SK-N-SH treated with all-trans-retinoic acid at 6 μM for 48 hours (cell line): ENCODE measurements around the gene DDX20.
A peak's percentile ranks its signal among the peaks of the same experiment; 100 is the strongest.

ENCODE experiments used
- ATAC-seq: fragments of 200-7000 bp; cut with Tn5 transposase; 3 replicates; pipeline ENCODE4 v1.9.1; 2020; ENCODE audit warnings: mild to moderate bottlenecking, moderate library complexity
- ARNTL ChIP-seq: fragments of 450-650 bp; formaldehyde crosslinking; IDR thresholded peaks from 2 replicates; pipeline ENCODE4 v1.5.0; 2020; ENCODE audit warnings: low read depth, mild to moderate bottlenecking, moderate library complexity, borderline replicate concordance
- CSDC2 ChIP-seq: fragments of 250-450 bp; sonication (Bioruptor Pico); IDR thresholded peaks from 2 replicates; pipeline ENCODE4 v1.5.0; 2020; ENCODE audit warnings: mild to moderate bottlenecking, moderate library complexity
- GLIS3 ChIP-seq: fragments of 250-450 bp; sonication (Bioruptor Pico); IDR thresholded peaks from 2 replicates; pipeline ENCODE4 v1.5.0; 2020; ENCODE audit warnings: mild to moderate bottlenecking, moderate library complexity
- ISL1 ChIP-seq: fragments of 250-450 bp; sonication (Bioruptor Pico); IDR thresholded peaks from 2 replicates; pipeline ENCODE4 v2.1.2; 2022; ENCODE audit warnings: mild to moderate bottlenecking, moderate library complexity
- OSR1 ChIP-seq: fragments of 250-450 bp; sonication (Bioruptor Pico); IDR thresholded peaks from 2 replicates; pipeline ENCODE4 v1.8.0; 2022; ENCODE audit warnings: moderate library complexity, mild to moderate bottlenecking, inconsistent platforms
- PPARA ChIP-seq: fragments of 250-450 bp; sonication (Bioruptor Pico); IDR thresholded peaks from 2 replicates; pipeline ENCODE4 v1.5.0; 2020; ENCODE audit warnings: mild to moderate bottlenecking, borderline replicate concordance
- RARB ChIP-seq: fragments of 250-450 bp; sonication (Bioruptor Pico); IDR thresholded peaks from 2 replicates; pipeline ENCODE4 v1.8.0; 2021; ENCODE audit warnings: mild to moderate bottlenecking, moderate library complexity
- SNAI2 ChIP-seq: fragments of 250-450 bp; sonication (Bioruptor Pico); IDR thresholded peaks from 2 replicates; pipeline ENCODE4 v1.5.0; 2020; ENCODE audit warnings: mild to moderate bottlenecking, moderate library complexity
- TCF4 ChIP-seq: fragments of 250-450 bp; sonication (Bioruptor Pico); IDR thresholded peaks from 2 replicates; pipeline ENCODE4 v1.8.0; 2021; ENCODE audit warnings: mild to moderate bottlenecking, moderate library complexity, borderline replicate concordance
- ZC3H10 ChIP-seq: fragments of 250-450 bp; sonication (Bioruptor Pico); IDR thresholded peaks from 2 replicates; pipeline ENCODE4 v1.5.1; 2021; ENCODE audit warnings: mild to moderate bottlenecking, moderate library complexity
- ZFP3 ChIP-seq: fragments of 250-450 bp; sonication (Bioruptor Pico); IDR thresholded peaks from 2 replicates; pipeline ENCODE4 v1.5.0; 2020; ENCODE audit warnings: mild to moderate bottlenecking, moderate library complexity
- ZFP30 ChIP-seq: fragments of 450-650 bp; formaldehyde crosslinking; IDR thresholded peaks from 2 replicates; pipeline ENCODE4 v1.5.0; 2022; ENCODE audit warnings: mild to moderate bottlenecking, moderate library complexity
- ZNF565 ChIP-seq: fragments of 450-650 bp; formaldehyde crosslinking; conservative IDR thresholded peaks from 2 replicates; pipeline ENCODE4 v1.5.0; 2020; ENCODE audit warnings: low read depth, mild to moderate bottlenecking, moderate library complexity
- ZNF70 ChIP-seq: fragments of 450-650 bp; formaldehyde crosslinking; IDR thresholded peaks from 2 replicates; pipeline ENCODE4 v1.5.0; 2020; ENCODE audit warnings: mild to moderate bottlenecking, moderate library complexity
- ZNF8 ChIP-seq: fragments of 450-650 bp; formaldehyde crosslinking; IDR thresholded peaks from 2 replicates; pipeline ENCODE4 v1.5.0; 2020; ENCODE audit warnings: mild to moderate bottlenecking, moderate library complexity
- TF ChIP-seq, protein P1 (sequence below): fragments of 250-450 bp; sonication (Bioruptor Pico); IDR thresholded peaks from 2 replicates; pipeline ENCODE4 v1.8.0; 2020; ENCODE audit warnings: mild to moderate bottlenecking, moderate library complexity, borderline replicate concordance
- TF ChIP-seq, protein P2 (sequence below): fragments of 250-450 bp; sonication (Bioruptor Pico); IDR thresholded peaks from 2 replicates; pipeline ENCODE4 v1.5.1; 2021; ENCODE audit warnings: mild to moderate bottlenecking, moderate library complexity
- TF ChIP-seq, protein P3 (sequence below): fragments of 250-450 bp; sonication (Bioruptor Pico); IDR thresholded peaks from 2 replicates; pipeline ENCODE4 v1.5.1; 2020; ENCODE audit warnings: low read depth, mild to moderate bottlenecking, moderate library complexity
- TF ChIP-seq, protein P4 (sequence below): fragments of 250-450 bp; sonication (Bioruptor Pico); IDR thresholded peaks from 2 replicates; pipeline ENCODE4 v1.8.0; 2021; ENCODE audit warnings: low read depth, mild to moderate bottlenecking, moderate library complexity, borderline replicate concordance

The DDX20 gene

DNA sequence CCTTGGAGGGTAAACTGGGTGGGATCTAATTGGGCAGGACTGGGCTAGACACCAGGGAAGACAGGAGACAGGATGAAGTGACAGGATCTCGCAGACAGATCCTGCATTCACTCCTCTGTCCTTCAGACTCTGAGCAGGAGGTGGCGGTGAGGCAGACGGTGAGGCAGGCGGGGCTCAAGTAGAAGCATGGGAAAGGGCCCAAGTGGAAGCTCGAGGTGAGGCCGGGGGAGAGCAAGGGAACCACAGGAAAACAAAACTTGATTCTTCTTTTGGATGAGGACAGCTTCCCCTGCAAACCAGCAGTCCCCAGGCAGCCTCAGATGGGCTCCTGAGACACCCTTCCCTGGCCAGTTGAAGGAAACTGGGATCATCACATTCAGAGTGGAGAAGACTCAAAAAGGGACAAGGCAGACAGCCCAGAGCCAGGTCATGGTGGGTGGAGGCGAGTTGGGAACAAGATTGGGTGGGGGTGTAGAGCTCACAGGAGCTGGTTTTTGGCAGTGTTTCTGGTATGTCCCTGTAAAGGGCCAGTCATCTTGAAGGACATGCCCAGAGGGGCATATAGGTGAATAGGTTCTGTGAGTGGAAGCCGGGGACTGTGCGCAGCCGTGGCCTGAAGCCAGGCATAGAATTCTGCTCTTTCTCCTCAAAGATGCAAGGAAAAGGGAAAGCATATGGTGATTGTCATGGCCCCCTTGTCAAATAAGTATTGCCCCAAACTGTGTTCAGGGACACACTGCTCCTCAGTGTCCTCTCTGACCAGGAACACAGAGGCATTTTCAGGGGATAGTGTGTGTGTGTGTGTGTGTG is 34.5 kb upstream of the DDX20 start:
- peak; percentile 8; the same call in 2 of the 3 replicates for ATAC-seq

DNA sequence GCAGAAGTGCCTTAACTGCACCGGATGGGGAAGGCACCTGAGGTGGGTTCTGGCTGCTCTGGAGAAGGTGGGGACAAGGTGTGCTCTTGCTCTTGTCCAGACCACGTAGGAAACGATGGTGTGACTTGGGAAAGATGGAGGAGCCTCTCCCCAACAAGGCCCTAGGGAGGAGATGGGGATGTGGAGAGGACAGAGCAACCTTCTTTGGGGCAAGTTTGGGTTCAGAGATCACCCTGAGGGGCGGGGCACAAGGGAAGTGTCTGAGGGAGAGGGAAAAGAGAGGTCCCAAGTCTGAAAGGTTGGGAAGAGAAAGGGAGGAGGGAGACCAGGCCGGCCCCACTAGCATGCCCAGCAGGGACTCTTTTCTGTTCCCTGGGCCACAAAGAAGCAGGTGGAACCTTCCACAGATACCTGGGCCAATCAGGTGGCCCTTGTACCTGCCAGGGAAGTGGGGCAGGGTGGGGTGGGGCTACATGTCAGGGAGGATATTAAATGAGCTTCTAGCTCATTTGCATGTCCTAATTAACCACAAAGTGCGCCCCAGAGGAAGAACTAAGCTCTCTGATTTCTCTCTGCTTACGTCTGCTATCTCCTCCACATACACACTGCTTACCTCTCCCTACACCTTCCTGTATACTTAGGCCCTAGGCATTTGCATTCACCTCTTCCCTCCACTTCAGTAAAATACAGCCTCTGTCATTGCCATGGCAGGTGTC is 32.5 kb upstream of the DDX20 start:
- TF ChIP-seq, protein P1, sequence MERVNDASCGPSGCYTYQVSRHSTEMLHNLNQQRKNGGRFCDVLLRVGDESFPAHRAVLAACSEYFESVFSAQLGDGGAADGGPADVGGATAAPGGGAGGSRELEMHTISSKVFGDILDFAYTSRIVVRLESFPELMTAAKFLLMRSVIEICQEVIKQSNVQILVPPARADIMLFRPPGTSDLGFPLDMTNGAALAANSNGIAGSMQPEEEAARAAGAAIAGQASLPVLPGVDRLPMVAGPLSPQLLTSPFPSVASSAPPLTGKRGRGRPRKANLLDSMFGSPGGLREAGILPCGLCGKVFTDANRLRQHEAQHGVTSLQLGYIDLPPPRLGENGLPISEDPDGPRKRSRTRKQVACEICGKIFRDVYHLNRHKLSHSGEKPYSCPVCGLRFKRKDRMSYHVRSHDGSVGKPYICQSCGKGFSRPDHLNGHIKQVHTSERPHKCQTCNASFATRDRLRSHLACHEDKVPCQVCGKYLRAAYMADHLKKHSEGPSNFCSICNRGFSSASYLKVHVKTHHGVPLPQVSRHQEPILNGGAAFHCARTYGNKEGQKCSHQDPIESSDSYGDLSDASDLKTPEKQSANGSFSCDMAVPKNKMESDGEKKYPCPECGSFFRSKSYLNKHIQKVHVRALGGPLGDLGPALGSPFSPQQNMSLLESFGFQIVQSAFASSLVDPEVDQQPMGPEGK (CRISPR knock-in tag), result no peak
- no peak for TF ChIP-seq OSR1 (CRISPR knock-in tag)
- no peak for TF ChIP-seq ZFP30 (CRISPR knock-in tag)
- no peak for TF ChIP-seq ZC3H10 (CRISPR knock-in tag)
- TF ChIP-seq ZNF8 (CRISPR knock-in tag), result no peak
- TF ChIP-seq, protein P2, sequence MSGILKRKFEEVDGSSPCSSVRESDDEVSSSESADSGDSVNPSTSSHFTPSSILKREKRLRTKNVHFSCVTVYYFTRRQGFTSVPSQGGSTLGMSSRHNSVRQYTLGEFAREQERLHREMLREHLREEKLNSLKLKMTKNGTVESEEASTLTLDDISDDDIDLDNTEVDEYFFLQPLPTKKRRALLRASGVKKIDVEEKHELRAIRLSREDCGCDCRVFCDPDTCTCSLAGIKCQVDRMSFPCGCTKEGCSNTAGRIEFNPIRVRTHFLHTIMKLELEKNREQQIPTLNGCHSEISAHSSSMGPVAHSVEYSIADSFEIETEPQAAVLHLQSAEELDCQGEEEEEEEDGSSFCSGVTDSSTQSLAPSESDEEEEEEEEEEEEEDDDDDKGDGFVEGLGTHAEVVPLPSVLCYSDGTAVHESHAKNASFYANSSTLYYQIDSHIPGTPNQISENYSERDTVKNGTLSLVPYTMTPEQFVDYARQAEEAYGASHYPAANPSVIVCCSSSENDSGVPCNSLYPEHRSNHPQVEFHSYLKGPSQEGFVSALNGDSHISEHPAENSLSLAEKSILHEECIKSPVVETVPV (CRISPR knock-in tag), result no peak
- no peak for TF ChIP-seq TCF4 (CRISPR knock-in tag)
- TF ChIP-seq ZNF70 (CRISPR knock-in tag), result no peak
- TF ChIP-seq, all 23 proteins: peak for 0
- no peak for ATAC-seq

More for the DNA sequence above, 34.5 kb upstream of the DDX20 start:
- TF ChIP-seq ZFP30 (CRISPR knock-in tag) (no peak), OSR1 (CRISPR knock-in tag) (no peak), ISL1 (CRISPR knock-in tag) (no peak), ARNTL (CRISPR knock-in tag) (no peak), SNAI2 (no peak), ZNF8 (CRISPR knock-in tag) (no peak), PPARA (CRISPR knock-in tag) (no peak), GLIS3 (CRISPR knock-in tag) (no peak), RARB (CRISPR knock-in tag) (no peak), ZNF70 (CRISPR knock-in tag) (no peak), CSDC2 (CRISPR knock-in tag) (no peak)
- TF ChIP-seq, protein P3, sequence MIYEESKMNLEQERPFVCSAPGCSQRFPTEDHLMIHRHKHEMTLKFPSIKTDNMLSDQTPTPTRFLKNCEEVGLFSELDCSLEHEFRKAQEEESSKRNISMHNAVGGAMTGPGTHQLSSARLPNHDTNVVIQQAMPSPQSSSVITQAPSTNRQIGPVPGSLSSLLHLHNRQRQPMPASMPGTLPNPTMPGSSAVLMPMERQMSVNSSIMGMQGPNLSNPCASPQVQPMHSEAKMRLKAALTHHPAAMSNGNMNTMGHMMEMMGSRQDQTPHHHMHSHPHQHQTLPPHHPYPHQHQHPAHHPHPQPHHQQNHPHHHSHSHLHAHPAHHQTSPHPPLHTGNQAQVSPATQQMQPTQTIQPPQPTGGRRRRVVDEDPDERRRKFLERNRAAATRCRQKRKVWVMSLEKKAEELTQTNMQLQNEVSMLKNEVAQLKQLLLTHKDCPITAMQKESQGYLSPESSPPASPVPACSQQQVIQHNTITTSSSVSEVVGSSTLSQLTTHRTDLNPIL (CRISPR knock-in tag), result no peak
- TF ChIP-seq, protein P2 (CRISPR knock-in tag), result no peak
- TF ChIP-seq, protein P1 (CRISPR knock-in tag), result no peak
- TF ChIP-seq, protein P4, sequence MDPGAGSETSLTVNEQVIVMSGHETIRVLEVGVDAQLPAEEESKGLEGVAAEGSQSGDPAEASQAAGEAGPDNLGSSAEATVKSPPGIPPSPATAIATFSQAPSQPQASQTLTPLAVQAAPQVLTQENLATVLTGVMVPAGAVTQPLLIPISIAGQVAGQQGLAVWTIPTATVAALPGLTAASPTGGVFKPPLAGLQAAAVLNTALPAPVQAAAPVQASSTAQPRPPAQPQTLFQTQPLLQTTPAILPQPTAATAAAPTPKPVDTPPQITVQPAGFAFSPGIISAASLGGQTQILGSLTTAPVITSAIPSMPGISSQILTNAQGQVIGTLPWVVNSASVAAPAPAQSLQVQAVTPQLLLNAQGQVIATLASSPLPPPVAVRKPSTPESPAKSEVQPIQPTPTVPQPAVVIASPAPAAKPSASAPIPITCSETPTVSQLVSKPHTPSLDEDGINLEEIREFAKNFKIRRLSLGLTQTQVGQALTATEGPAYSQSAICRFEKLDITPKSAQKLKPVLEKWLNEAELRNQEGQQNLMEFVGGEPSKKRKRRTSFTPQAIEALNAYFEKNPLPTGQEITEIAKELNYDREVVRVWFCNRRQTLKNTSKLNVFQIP (CRISPR knock-in tag), result no peak
- TF ChIP-seq, all 23 proteins: peak for 0

- no peak for ATAC-seq
- no peak for TF ChIP-seq PPARA (CRISPR knock-in tag)
- no peak for TF ChIP-seq ZC3H10 (CRISPR knock-in tag)
- TF ChIP-seq, protein P3 (CRISPR knock-in tag), result no peak
- TF ChIP-seq ZFP3 (CRISPR knock-in tag), result no peak
- TF ChIP-seq TCF4 (CRISPR knock-in tag), result no peak
- no peak for TF ChIP-seq ZNF565 (CRISPR knock-in tag)
- no peak for TF ChIP-seq RARB (CRISPR knock-in tag)
- TF ChIP-seq ISL1 (CRISPR knock-in tag), result no peak
Observed at GRCh38 chr1:111723871-111724270, 31.8 kb upstream of the DDX20 start.
